GM23248 (cell line): ENCODE data around the gene RBMS3.

Experiments used
- EZH2 ChIP-seq: fragments of 200-600 bp; sonication (generic); IDR thresholded peaks from 2 replicates; pipeline ENCODE4 v1.6.1; 2018; ENCODE audit warnings: antibody characterized with exemption, mild to moderate bottlenecking; ENCODE audit not compliant: insufficient read depth, poor library complexity, severe bottlenecking
- EZH2phosphoT487 ChIP-seq: fragments of 200-600 bp; sonication (generic); IDR thresholded peaks from 2 replicates; pipeline ENCODE4 v1.6.1; 2018; ENCODE audit warnings: antibody characterized with exemption, moderate library complexity, mild to moderate bottlenecking, low read depth; ENCODE audit not compliant: insufficient read depth

- TF ChIP-seq EZH2 (no peak), EZH2phosphoT487 (no peak)
These were observed 634.1 kb downstream of the RBMS3 start for GRCh38 chr3:29914861-29915524.
